ENCODE results near the gene AFF3.

AFF3 gene

DNA sequence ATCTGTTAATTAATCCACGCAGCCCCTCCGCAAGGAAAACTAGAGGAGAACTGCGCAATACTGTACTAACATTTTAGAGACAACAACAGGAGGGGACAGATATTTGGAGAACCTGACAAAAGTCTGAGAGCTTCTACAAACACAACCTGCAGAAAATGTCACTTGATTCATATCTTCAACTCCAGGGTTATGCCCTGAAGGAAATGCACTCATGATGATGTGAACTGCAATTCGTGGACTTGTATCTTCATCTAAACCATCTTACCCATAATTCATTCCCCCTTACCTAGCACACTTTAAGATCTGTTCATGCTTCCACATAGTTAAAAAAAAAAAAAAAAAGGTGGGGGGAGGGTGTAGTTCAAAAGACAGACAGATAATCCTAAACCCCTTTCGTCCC, 75.5 kb downstream of the AFF3 start:
- no peak for DNase-seq

DNA sequence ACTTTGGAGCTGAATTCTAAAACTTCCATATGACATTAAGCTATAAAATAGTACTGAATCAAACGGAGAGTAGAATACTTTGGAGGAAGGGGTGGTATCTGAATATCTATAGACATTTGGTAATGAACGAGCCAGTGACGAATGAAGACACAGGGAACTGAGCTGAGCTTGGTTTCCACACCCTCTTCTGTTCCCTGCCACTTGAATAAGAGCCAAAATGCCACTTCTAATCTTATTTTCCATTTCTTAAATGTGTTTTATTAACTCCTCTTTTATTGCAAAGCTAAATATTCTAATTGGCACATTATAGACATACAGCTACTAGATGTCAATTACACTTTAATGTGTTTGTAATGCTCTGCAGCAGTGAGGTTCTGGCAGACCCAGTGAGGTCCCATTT, 76.1 kb downstream of the AFF3 start:
- no peak for DNase-seq

DNA sequence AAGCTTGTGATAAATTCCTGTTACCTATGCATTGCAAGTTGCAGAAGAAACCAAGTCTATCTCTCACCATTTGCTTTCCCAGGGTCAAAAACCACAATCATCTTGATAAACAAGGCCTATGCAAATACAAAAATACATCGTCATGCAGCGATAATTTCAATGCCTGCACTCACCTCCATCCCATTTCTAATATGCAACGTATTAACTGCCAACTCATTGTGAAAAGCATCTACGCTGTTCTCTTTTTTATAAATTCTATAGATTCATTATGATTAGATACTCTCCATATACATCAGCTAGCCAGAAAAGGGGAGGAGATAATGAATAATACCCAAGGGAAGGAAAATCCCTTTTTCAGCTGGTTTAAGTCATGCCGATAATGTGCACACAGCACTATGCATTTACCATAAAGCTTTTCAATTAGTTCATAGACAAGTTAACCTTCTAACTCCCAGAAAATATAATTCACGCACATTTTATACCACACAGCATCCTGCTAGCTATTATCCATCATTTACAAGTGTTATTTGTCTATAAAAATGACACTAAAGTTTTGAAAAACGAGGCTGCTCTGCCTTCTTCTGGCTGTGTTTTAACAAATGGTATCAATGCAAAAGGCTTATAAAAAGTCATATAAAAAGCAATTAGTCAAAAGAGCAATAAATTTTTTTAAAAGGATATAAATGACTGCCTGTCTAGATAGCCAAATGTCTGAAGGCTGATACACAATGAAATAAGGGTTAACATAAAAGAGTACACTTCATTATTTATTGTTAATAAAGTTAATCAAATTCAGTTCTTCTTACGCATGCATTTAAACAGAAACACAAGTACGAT, 77.6 kb downstream of the AFF3 start:
- DNase-seq: no peak

DNA sequence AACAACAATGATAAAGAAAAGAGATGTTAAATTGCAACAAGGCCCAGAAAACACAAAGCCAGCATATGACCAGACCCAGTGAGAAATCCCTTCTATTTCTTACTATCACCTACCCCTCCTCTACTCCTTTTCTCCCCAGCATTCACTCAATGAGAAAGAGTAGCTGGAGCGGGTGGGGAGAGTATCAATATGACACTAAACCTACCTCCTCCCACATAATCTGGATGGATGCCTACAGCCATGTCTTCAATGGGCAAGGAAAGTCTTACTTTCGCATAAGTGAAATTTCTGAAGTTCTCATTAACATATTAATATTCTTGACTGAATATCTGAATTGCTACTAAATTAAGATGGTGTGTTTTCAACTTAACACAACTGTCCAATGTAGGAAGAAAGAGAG, 78.2 kb downstream of the AFF3 start:
- no peak for DNase-seq

DNA sequence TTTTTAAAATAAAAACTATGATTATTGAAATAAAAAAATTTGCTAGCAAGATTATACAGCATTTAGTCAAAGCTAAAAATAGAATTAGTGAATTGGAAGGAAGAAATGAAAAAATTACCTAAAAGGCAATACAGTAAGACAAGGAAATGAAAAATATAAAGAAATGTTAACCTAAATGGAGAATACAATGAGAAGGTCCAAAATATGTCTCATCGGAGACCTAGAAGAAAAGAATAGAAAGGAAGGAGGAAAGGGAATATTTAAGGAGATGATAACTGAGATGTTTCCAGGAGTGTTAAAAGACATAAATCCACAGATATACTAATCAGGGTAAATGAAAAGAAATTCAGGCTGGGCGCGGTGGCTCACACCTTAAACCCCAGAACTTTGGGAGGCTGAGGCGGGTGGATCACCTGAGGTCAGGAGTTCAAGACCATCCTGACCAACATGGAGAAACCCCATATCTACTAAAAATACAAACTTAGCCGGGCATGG, 78.9 kb downstream of the AFF3 start:
- DNase-seq: no peak

DNA sequence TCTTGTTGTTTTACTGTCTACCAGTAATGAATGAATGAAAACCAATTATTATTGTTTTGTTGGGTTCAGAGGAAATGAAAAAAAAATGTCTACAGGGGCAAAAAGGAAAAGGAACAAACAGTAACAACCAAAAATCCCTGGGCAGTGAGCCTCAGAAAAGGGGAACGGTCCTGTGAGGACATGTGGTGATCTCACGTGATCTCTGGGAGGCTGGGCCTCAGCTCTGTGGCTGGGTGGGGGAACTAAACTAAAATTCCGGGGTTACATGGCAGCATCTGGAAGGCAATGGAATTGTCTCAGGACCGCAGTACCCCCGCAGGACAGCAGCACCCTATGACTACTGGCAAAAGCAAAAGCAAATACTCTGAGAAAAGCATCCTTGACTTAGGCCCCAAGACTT, 80.1 kb downstream of the AFF3 start:
- DNase-seq: no peak

DNA sequence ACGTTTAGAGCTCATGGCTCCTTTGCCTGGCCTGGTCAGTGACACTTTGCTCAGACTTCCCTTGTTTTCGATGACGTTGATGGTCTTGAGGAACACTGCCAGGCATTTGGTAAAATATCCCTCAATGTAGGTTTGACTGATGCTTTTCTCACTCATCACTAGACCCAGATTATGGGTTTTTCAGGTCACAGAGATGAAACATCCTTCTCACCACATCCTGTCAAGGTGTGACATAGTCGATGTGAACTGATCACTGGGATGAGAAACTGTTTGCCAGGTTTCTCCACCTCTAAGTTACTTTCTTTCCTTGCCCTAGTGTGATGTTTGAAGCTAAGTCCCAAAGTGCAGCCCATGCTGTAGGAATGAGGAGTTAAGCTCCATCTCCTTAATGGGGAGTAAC, 81.5 kb downstream of the AFF3 start:
- DNase-seq: no peak

DNA sequence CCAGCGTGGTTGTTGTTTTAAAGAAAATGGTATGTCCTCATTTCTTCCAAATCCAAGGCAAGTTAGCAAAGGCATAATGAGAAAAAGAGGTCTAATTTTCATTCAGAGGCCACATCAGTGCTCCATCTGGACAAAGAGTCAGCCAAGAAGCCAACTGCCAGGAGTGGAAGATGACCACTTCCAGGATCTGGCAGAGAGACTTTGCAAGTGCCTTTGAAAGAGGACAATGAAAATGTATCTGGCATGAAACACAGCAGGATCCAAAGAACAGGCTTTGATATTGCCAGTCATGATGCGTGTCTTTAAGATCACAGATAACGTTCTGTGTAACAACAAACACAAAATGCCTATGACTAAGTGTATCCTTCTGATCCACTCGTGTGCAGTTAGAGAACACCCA, 82.8 kb downstream of the AFF3 start:
- no peak for DNase-seq

DNA sequence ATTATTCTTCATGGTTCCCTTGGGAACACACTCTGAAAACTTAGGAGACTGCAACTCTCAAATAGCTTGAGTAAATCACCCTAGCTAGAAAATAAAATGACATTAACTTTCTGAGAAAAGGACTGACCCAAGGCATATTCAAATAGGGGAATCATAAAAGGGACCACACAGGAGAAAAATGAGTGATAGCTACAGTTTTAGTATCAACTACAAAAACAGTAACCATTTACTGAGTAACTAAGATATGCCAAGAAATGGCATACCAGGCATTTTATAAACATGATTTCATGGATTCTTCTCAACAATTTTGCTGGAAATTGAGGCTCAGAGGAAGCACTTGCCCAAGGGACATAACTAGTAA, 84.5 kb downstream of the AFF3 start:
- DNase-seq: peak; percentile 79

DNA sequence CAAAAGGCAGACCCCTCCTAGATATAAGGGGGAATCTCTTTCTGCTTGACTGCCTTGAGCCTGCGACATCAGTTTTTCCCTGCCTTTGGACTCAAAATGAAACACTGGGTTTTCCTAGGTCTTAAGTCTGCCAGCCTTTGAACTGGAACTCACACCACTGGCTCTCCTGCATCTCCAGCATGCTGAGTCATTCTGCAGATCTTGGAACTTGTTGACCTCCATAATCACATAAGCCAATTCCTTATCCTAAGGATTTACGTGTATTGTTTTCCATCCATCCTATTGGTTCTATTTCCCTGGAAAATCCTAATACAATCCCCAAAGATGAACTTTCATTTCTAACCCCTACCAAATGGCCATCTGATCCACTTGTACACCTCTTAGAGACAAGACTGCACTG, 88.0 kb downstream of the AFF3 start:
- no peak for DNase-seq

DNA sequence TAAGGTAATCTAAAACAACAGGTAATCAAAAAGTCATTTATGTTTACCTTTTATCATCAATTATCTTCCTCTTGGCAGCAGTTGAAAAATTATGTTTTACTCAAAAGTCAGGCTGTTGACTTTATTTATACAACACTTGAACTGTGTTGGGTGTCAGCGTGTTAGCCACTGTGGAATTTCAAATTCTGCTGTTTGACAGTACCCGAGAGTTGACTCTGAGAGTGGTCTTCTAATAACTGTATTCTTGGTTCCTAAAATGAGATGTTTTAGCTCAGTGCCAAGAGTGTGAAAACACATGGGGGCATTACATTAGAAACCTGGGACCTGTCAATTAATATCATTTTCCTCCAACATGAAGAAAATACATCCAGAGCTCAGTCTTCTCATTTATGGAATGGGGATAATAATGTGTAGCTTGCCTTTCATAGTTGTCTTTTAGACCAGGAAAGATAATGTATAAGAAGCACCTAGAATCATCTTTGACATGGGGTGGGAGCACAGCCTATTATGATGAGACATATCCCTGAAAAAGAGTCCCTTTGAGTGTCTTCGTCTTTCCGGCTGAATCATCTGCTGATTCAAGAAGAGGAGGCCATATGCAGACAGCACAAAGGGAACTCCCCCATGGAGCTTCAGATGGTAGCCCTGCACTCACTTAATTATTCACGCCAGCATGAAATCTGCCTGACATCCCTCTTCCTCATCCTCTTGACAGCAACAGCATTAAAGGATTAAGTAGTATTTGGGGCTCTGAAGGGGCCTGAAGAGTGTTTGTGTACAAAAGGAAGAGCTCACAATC, 89.1 kb downstream of the AFF3 start:
- no peak for DNase-seq

DNA sequence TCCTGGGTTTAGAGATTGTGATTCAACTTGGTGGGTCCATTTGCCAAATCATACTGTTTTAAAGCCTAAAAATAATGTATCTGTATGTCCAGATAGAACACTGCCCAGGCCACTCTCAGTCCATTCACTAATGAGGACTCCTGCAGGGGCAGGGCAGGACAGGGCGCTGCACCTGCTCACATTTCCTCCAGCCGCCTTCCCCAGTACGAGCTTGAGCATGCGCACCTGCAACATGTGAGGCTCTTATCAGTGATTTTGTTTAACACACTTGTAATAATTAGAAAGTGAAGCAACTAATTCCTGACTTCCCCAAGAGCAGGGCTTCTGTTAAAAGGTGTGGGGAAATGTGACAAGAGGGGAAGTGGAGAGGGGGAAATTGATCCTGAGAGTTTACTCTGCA, 89.7 kb downstream of the AFF3 start:
- no peak for DNase-seq

DNA sequence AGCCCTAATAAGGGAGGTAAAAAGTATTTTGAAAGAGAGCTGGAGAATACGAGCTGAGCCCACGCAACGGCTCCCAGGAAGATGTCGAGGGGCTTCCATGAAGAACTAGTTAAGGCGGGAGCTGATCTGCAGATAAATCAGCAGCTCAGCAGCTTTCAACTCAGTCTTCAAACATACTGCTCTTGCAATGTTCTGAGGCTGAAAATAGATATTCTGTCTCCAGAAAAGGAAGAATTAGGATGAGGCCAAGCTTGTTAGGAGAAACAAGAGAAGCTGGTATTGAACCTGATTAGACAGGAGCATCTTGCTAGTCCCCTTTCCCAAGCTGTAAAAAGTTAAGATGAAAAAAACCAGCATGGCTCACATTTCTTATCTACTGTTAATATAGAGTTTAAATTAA, 91.1 kb downstream of the AFF3 start:
- no peak for DNase-seq

DNA sequence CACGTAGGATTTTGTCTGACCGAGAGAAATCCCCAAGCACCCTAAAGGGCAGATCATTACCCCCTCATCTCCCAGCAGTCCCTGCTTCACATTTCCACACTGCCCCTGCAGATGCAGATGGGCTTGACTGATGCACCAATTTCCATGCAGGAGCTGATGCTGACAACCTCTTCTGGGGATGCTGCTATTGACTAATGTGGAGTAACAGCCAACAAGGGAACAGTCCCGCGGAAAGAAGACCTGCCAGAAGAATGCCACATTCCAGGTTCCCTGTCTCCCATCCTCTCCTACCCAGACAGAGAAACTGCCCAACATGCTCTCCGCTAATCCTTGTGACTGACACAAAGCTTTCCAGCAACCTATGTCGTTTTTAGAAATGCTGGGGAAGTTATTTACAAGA, 91.7 kb downstream of the AFF3 start:
- DNase-seq: no peak

DNA sequence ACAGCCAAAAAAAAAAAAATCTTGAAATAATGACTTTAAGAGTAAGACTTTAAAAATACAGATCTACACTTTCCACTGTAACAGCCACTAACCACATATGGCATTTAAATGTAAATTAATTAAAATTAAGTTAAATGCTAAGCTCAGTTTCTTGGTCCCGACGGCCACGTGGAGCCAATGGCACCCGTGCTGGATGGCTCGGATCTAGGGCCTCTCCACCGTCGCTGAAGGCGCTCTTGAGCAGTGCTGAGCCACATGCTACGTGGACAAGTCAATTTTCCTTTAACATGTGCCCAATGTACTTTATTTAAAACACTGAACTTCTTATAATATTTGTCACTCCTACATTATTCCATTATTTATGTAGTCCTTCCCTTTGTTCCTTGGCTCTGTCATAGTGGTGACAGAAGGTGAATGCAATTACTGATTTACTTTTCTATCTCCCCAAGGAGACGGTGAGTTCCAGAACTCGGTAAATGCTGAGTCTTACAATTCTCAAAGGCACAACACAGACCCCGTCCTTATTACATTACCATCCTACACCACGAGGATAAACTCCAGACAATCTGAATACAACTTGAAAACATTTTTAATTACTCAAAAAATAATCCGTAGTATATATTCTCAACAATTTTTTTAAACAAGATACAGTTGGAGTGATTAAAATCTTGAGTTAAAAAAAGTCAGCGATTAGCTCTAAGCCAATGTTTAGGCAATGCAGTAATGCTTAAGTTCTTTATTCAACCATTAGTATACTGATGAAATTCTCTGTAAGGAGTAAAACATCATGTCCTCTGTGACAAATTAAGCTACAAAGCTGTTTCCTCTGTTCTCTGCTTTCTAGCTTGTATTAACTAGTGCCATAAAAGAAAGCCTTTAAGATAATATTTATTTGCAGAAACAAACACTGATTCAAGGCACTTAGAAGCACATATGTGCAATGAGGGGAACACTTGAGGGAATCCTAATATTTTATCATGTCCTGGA, 95.1 kb downstream of the AFF3 start:
- DNase-seq: no peak

DNA sequence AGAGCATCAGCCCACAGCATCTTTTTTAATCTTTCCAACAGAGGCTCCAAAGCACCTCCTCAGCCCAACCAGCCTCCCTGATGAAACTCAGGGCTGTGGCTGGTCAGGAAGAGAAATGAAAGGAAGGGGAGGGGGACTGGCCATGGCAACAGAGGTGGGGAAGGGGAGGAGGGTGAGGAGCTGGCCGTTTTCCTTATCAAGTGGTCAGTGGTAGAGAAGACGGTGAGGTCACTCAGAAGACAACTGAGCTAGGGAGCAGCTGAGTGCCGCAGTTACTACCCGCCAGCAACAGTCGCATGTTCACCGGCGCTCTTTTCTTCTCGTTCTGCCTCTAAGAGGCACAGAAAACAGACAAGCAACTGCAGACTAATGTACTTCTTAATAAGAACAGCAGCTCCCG, 97.4 kb downstream of the AFF3 start:
- no peak for DNase-seq

DNA sequence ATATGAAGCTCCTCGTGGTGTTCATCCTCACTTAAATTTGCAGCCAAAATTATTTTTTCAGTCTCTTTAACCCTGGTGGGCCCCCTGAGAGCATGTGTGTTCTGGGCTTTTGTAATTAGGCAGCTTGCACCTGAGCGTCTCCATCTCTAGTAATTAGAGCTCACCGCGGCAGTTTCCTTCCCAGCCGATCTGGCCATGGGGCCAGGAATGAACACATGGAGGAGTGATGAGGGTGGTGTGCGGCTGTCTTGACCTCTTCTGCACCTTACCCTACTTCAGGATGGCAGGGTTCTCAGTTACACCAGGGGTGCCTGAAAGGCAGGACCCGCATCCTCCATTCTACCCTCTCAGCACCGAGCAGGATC, 98.5 kb downstream of the AFF3 start:
- DNase-seq: no peak

DNA sequence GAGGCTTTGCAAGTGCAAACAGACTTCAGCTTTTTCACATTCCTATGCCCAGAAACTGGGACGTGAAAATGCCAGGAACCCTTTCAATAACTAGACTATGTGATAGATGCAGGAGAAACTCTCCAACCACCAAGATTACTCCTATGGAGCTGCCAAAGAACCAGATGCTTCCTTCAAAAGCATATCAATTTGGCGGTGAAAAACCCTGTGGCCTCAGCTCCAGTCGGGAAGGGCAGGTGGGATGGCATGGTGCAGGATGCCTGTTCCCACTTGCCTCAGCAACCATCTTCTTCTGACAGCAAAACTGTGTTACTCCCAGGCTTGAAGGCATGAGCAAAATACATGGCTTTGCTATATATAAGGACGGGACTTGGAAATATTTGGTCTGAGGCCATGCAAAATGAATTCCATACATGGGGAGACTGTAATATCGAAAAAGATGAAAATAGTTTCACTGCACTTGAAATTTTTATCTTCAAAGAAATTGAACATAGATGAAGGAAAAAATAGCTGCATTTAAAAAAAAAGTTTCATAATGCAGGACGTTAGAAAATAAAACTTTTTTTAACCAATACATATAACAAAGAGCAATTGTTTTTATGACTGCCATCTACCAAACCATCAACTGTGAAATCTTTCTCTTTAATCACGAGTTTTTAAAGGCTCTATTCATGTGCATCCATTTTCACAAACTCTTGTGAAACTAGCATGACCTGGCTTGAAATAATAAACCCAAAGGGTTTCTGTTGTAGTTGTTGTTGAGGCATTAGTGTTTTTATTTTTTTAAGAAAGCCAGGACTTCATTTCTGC, 99.1 kb downstream of the AFF3 start:
- no peak for DNase-seq

DNA sequence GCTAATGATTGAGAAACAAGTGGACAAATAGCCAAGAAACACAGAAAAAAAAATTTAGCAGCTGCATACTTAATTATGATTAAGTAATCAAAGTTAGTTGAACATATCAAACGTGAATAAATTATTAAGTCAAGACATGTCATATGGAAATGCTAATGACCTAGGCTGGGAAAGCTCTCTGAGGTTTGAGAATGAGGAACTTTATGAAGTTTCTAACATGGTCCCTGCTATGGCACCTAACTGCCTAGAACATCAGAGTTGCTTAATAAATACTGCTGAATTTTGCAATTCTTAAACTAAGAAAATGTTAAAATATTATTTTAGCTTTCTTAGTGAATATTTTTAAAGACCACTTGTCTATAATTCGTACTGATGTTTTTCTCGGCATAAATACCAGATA, 99.8 kb downstream of the AFF3 start:
- no peak for DNase-seq

DNA sequence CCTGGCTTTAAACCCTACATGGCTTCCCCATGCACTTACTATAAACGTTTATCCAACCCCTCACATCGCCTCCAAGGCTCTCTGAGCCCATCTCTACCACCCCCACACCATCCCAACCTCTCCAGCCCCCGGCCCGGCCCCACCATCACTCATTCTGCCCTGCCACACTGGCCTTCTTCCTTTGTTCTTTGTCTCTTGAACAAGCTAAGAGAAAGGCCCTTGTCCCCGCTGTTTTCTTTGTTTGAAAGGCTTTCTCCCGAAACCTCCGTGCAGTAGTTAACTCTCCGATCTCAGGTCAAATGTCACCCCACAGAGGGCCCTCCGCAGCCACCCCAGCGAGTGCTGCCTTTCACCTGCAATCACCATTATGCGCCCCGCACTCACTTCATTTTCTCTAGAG, 100.4 kb downstream of the AFF3 start:
- no peak for DNase-seq

DNA sequence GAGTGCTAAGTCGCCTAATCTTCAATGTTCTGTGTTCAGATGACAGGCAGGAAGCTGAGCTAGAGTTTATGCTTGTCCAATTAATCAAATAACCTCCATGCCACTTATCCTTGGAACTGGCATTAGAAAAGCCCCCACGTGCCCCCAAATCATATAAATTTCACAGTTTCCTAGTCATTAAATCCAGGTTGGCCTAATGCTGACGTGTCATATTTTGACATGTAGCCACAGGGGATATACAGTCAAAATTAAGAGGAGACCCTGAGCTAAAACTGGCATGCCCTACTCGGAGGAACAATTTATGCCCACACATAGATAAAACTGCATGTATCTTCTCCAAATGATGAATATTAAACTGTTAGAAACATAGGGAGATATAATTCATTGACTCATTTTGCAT, 101.0 kb downstream of the AFF3 start:
- DNase-seq: no peak

DNA sequence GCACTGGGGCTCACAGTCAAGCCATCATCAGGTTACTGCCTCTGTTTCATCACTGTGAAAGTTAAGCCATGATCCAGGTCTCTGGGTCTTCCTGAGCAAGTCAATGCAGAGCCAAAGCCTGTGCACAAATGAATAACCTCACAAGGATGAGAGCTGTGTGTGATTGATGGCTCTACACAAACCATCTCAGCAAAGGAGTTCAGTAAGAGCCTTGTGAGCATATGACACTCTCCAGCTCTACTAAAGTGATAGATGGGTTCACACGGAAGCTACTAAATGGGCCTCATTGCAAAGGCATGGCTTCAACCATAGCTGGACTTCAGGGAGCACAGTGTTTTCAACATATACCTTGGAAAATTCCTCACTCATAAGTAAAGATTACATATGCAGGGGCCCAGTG, 101.5 kb downstream of the AFF3 start:
- no peak for DNase-seq
